Stimulated activated CD4-positive, alpha-beta T cell treated with anti-CD3 and anti-CD28 coated beads, Interleukin-2, amount 100 ng/mL, for 24 hours (primary cell): ENCODE results near the gene SORL1.
"Not testable (repeated sequence)": the region's sequence is repeated elsewhere in the genome, so short reads cannot be mapped to it uniquely, and the experiment has no call there.

ENCODE experiments used
- DNase-seq, 2 donors: peaks; one replicate each; pipeline ENCODE4 v3.0.0-alpha.2; 2020

SORL1 gene

DNA sequence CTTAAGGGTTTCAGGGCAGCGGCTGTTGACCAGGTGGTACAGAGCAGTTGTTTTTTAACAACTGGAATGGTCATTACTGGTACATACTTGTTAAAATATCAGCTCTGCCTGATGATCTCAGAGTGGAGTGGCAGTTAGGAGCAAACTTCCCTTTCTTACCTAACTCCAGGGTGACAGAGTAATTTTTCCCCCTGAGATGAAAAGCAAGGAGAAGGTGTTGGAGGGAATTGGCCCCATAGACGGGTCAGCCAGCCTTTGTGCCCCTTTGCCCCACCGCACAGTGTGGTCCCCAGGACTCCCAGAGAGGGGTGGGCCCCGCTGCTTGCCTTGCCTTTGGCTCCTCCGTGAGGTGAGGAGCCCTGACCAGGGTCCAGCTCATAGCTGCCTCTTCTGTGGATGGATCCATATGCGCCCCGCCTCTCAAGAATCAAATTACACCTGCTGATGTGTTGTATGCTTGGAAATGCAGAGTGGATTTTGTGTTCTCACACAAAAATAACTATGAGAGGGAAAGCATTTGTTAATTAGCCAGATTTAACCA is 27.7 kb downstream of the SORL1 start:
- DNase-seq, result no peak

DNA sequence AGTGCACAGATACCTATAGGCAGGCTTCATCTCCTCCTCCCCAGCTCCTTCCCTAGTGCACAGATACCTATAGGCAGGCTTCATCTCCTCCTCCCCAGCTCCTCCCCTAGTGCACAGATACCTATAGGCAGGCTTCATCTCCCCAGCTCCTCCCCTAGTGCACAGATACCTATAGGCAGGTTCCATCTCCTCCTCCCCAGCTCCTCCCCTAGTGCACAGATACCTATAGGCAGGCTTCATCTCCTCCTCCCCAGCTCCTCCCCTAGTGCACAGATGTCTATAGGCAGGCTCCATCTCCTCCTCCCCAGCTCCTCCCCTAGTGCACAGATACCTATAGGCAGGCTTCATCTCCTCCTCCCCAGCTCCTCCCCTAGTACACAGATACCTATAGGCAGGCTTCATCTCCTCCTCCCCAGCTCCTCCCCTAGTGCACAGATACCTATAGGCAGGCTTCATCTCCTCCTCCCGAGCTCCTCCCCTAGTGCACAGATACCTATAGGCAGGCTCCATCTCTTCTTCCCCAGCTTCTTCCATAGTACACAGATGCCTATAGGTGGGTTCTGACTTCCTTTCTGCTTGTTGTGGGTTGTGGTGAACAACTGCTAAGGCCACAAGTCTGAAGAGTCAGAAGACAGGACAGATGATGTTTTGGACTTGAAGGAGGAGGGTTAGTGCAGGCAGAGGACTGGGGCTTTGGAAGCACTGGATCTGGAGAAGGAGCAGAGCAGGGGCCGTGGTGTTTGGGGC is 29.5 kb downstream of the SORL1 start:
- peak in 1 of 2 donors; percentile 27 for DNase-seq

GRCh38 chr11:121482231-121483129 is 30.4 kb downstream of the SORL1 start:
- peak; percentile 44 to 52 for DNase-seq

GRCh38 chr11:121483805-121484480 is 31.8 kb downstream of the SORL1 start:
- DNase-seq, result no peak

- peak in 1 of 2 donors; percentile 2 for DNase-seq
Observed at GRCh38 chr11:121485216-121485615, 33.1 kb downstream of the SORL1 start.

DNA sequence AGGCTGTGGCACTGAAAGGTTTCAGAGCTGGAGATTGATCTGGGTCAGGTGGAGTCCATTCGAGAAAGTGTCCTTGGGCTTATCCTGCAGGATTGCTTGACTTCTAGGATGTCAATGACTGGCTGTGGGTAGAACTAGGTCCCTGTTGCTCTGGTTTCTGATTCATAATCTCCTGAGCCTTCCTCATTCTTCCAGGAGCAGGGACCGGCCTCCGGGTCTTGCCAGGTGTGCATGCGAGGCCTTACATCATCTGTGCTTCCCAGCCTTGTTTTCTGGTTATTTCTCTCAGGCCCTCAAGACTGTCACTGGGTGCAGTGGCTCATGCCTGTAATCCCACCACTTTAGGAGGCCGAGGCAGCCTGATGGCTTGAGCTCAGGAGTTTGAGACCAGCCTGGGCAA is 33.9 kb downstream of the SORL1 start:
- peak in 1 of 2 donors; percentile 8 for DNase-seq

DNA sequence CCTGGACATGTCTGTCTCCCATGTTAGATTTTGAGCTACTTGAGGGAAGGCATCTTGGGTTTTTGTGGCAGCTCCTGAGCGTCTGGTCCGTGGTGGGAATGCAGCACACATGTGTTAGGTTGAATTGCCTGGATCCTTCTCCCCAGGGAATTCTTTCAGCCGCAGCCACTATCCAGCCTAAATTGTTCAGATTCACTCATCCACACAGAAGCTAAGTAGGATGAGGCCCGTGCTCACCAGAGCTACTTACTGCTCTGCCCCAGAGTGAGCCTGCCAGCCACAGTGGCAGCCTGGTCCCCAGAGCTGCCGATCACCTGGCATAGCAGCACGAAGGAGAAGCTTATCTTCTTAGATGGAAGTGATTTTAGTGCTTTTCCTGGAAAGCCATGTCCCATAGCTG is 35.1 kb downstream of the SORL1 start:
- DNase-seq, result no peak

- no peak for DNase-seq
Observed at GRCh38 chr11:121488170-121488569, 36.1 kb downstream of the SORL1 start.

DNA sequence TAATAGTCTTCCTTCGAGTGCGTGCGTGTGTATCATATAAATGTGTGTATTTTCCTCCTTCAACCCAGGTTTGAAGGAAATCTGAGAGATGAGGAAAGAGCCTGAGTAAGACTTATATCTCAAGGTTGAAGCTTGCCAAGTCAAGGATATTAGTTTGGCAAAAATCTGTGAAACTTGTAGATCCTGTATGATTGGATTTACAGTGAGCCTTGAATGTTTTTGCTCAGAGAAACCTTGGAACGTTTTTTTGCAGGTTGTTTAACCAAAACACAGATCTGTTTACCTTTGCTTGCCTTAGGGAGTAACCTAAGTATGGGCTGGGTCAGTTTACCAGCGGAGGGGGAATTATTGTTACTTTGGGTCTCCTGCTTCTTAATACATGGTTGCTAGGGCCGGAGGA is 36.5 kb downstream of the SORL1 start:
- DNase-seq, result no peak

DNA sequence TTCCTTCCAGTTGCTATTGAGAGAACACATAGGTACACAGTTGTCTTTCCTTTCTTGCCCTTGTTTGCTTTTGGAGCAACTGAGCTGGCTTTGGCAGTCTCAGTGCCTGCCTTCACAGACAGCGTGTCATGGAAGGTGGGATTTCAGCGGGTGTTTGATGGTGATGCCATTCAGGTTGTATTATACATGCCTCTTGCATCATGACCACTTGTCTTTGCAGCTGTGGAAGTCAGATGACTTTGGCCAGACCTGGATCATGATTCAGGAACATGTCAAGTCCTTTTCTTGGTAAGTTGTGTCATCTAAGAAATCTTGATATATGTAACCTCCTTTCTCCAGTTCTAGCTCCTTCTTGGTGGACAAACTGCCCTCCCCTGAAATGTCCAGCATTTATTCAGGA is 37.7 kb downstream of the SORL1 start:
- no peak for DNase-seq

- peak; percentile 61 to 63 for DNase-seq
Observed at GRCh38 chr11:121494355-121495099, 42.4 kb downstream of the SORL1 start.

DNA sequence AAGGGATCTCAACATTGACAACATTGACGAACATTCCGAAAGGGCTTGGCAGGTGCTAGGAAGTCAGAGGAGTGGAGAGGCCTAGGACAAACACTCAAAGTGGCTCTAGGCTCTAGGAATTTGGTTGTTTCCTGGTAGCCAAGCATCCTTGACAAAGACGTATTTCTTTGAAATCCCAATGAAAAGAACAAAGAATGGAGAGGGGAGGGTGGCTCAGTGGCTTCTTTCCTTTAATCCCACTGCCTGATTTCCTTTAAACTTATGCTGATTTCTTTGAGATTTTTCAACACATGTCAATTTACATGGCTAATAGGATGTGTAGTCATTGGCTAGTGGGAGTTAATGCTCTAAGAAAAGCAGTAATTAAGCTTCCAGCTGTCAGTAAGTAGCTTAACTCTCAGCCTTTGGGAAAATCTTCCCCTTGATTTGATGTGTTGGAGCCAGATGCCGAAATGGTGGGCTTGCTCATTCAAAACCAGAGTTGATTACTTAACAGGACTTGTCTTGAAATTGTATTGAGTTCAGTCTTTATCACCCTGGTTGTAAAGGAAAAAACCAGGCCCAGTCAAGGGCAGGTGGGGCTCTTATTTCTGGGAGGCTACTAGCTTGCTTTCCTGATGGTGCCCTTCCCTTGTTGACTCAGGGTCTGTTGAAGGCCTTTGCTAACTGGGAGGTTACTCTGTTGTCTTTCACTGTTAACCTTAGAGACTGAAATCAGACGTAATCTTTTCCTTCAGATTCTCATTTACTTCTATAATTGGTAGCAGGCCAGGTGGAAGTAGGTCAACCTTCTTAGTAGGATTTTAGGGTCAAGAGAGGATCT is 45.3 kb downstream of the SORL1 start:
- no peak for DNase-seq

- DNase-seq, result no peak
Observed at GRCh38 chr11:121499405-121499804, 47.3 kb downstream of the SORL1 start.

- no peak for DNase-seq
Observed at GRCh38 chr11:121500275-121500674, 48.2 kb downstream of the SORL1 start.

DNA sequence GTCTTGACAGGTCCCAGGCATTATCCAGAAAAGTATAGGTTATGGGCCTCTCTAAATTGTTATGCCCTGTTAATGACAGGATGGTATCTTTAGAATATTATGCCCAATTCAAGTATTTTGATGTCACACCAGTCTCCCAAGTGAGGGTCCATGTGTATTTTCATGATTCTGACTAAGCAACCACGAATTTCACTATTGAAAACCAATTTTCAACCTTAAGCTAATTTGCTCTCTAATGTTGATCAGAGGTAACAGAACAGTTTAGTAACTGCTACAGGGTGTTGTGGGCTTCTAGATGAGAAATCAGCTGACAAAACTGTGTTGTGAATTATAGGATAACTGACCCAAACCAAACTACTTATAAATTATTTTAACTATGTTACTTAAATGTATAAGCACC is 48.6 kb downstream of the SORL1 start:
- no peak for DNase-seq

GRCh38 chr11:121503051-121503450 is 50.9 kb downstream of the SORL1 start:
- DNase-seq, result no peak

DNA sequence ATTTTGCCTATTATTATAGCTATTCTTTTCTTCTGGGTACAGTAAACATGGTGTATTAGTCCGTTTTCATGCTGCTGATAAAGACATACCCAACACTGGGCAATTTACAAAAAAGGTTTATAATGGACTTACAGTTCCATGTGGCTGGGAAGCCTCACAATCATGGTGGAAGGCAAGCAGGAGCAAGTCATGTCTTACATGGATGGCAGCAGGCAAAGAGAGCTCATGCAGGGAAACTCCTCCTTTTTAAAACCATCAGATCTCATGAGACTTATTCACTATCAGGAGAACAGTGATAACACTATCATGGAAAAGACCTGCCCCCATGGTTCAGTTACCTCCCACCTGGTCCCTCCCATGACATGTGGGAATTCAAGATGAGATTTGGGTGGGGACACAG is 54.1 kb downstream of the SORL1 start:
- not testable (repeated sequence) for DNase-seq

- DNase-seq, result no peak
Observed at GRCh38 chr11:121508449-121508848, 56.3 kb downstream of the SORL1 start.

- no peak for DNase-seq
Observed at GRCh38 chr11:121510438-121510837, 58.3 kb downstream of the SORL1 start.

DNA sequence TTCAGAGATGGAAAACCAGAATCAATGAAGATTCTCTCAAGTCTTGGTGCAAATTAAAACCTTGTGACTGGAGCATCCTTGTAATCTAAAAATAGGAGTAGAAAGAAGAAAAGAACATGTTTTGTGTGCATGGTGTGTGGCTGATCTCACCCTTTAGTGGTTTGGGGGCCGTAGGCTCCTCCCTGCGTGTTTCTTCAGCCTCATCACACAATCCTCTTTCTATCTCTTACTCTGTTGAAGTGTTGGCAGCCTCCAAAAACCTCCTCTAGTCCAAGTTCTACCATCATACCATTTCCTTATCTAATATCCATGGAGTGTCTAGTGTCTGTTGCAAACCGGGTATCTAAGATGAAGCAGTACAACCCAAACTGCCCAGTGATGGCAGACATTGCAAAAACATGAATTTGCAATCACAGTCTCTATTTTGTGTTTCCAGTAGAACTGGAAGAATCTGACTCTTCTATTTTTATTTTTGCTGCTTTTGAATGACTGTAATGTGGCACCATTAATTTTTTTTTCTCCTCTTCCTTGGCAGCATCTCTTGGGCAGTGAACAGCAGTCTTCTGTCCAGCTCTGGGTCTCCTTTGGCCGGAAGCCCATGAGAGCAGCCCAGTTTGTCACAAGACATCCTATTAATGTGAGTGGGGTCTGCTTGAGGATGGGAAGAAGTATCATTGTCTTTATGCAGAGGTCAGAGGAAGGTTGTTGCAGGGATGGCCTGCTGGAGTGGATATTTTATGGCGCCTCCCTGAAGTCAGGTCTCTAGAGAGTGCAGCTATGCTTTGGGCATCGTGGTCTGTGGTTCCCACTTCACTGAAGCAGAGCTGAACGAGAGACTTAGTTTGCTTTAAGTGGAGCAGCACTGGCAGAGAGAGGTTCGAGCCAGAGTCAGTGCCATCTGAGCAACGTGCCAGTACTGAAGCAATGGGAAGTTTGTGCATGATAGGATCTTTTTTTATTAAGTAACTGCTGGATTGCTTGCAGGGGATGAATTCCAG is 60.7 kb downstream of the SORL1 start:
- no peak for DNase-seq
